AG09319 (cell line): ENCODE data around the gene MCTP2.

ENCODE experiments used
- DNase-seq: peaks from one replicate; pipeline ENCODE4 v3.0.0-alpha.2; 2010; ENCODE audit warnings: low read depth; ENCODE audit errors: extremely low read depth
- TF ChIP-seq, protein P1 (sequence below): IDR thresholded peaks from 2 replicates; pipeline ENCODE4 v1.5.1; 2011; ENCODE audit warnings: low read depth, mild to moderate bottlenecking, inconsistent platforms, low read length, moderate library complexity

Gene MCTP2

DNA sequence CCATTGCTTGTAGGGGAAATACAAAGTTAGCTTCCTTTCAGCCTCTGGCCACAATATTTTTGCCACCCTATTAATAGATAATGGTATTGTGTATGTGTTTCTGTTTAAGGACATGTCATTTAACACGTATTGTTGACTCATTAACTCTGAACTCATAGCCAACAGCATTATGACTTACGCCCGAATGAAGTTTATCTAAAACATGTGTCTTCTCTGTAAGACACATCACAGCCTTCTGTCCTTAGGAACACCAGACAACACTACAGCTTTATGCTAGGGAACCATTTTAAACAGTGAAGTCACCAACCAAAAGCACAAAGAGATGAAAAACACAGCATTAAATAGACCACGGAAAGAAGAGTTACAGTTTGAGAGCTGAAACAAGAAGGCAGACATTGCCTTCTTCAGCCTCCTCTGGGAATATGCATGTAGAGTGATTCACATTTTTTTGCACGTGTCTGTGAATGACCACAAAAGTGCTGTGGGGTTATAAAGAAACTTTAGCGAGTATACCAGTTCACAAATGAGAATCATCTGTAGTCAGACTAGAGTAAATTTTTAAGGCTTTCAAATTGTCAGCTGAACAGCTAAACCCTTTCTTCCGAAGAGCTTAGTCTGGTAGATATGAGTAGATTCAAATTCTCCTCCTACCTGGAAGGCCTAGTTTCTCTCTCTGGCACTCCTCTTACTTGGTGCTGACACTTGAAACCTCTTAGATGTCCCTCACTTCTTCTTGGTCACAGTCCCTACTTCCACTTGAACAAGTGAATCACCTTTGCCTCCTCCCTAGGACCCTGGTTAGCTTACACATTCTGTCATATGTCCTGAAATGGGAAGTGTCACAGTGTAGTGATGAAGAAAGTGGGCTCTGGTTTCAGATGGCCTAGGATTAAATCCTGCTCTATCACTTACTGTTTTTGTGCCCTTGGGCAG, 32.2 kb downstream of the MCTP2 start:
- peak; percentile 10 for DNase-seq
- TF ChIP-seq, protein P1, sequence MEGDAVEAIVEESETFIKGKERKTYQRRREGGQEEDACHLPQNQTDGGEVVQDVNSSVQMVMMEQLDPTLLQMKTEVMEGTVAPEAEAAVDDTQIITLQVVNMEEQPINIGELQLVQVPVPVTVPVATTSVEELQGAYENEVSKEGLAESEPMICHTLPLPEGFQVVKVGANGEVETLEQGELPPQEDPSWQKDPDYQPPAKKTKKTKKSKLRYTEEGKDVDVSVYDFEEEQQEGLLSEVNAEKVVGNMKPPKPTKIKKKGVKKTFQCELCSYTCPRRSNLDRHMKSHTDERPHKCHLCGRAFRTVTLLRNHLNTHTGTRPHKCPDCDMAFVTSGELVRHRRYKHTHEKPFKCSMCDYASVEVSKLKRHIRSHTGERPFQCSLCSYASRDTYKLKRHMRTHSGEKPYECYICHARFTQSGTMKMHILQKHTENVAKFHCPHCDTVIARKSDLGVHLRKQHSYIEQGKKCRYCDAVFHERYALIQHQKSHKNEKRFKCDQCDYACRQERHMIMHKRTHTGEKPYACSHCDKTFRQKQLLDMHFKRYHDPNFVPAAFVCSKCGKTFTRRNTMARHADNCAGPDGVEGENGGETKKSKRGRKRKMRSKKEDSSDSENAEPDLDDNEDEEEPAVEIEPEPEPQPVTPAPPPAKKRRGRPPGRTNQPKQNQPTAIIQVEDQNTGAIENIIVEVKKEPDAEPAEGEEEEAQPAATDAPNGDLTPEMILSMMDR, result no peak

DNA sequence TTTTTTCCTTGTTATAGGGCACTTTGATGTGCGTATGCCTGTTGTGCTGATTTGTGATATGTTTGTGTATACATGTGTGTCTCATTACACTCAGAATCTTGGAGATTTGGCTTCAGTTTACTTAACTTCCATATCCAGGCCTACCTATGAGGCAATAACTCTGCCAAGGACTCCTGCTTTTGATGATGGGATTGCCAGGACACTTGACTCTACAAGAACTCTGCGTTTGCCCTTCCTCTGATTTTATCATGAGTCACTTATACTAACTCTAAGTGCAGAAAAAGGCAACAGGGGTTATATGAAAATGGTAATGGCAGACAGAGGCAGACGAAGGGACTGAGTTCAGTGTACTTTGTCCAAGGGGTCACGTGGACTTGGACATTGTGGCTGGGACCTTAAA, 33.6 kb downstream of the MCTP2 start:
- DNase-seq, result no peak
- TF ChIP-seq, protein P1, result no peak

DNA sequence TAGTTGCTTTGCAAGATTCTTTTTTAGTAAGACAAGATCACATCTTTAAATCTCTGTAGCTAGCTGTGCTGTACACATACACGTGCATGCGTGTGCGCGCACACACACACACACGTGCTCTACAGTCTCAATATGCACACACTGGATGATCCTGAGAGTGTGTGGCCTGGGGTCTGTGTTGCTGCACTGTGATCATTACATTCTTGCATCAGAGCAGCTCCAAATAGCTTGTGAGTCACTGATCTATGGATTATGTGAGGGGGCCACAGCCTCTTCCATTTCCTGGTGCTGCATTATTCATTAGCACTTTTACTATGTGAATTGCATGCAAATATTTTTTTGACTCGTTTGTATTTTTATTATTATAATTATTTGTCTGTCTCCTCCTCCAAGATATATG, 34.6 kb downstream of the MCTP2 start:
- no peak for DNase-seq
- TF ChIP-seq, protein P1, result no peak

DNA sequence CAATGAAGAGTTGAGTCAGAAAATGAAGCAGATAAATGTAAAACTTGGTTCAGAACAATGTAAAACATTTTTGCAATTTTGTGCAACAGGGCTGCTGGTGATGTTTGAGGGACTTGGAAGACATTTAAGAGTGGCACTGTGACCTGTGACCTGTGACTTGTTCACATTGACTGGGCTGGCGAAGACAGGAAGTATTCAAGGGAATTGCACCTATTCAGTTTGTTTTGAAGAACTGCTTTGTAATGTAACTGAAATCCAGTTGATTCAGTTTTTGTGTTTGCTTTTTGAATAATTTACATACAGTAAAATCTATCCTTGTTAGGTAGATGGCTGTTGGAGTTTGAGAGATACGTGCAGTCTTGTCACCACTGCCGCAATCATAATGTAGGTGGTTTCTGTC, 35.4 kb downstream of the MCTP2 start:
- no peak for DNase-seq
- TF ChIP-seq, protein P1, result no peak

DNA sequence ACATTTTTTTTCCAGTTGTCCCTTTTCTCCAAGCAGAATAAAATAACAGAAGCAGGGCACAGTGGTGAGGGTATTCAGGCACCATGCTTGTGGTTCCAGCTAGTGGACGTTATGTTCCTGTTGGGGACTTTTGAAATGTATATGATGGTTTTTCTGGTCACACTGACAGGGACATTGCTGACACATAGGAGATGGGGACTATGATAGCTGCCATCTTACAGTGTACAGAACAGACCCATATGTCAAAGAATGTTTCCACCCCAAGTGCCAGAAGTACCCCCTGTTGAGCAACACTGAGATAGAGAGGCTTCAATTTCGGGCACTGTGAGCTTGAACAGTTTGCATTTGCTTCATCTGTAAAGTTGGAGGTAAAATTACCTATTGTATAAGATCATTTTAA, 38.6 kb downstream of the MCTP2 start:
- TF ChIP-seq, protein P1, result no peak
- DNase-seq, result no peak

DNA sequence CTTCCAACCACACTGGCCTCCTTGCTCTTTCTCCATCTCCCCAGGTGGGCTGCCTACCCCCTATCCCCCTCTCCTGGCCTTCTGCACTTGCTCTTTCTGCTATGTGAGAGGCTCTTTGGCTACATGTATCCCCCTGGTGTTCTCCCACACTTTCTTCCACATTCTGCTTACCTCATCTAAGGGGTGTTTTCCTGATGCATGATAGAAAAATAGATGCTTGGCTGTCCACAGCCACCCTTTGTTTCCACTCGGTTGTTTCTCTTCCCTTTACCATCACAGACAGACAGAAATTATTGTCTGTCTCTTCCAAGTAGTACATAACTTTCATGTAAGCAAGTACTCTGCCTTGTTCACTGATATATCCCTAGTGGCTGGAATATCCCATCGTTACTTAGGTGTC, 39.2 kb downstream of the MCTP2 start:
- TF ChIP-seq, protein P1, result no peak
- DNase-seq, result no peak

DNA sequence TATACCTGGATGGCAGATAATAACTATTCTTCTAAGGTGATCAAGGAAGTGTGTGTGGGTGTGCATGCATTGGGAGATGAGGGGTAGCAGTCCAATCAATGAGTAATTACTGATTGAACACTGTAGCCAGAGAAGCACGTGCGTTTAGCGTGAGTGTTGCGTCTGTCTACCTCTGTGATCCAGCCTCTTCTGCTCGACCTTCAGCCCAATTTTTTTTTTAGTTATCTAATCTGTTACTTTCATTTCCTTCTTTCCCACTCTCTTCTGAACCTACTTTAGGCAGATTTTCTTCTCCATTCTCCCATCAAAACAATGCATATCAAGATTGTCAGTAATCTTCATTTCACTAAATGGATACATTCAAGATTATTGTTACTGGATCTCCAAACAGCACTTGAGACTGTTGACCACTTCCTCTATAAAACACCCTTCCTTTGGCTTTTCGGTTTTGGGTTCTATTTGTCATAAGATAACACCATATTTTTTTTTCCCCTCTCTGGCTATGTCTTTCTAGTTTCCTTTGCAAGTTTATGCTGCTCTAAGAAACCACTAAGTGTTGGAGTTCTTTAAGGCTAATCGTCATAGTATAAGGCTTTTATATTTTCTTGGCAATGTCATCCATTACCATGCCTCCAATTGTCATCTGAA, 41.0 kb downstream of the MCTP2 start:
- DNase-seq, result no peak
- TF ChIP-seq, protein P1, result no peak
